ENCODE data around the gene LYSMD4. TPM values are rescaled to one million over a fixed set of nuclear protein-coding genes. Genes with fewer than 3 reads are reported as not detected.
A peak's percentile ranks its signal among the peaks of the same experiment; 100 is the strongest.

The LYSMD4 gene
- total RNA-seq, 5 donors from 2014 or later (not counting 1 experiment from before 2014, with no cell fraction given), result 12.6 to 26.5 (median 17.6) TPM

GRCh38 chr15:99692825-99693224 is 40.4 kb downstream of the LYSMD4 start:
- H3K27me3 ChIP-seq (replicated peaks in 1 of 2; ENCODE audit: control insufficient read depth in 2 of 2, extremely low read depth in 1 of 2, insufficient read depth in 2 of 2, low read length in 1 of 2), result no peaks in the 10 kb centered on the region
- no peaks in the 10 kb centered on the region for H3K4me1 ChIP-seq (ENCODE audit: control insufficient read depth in 1 of 2, extremely low read depth in 1 of 2, insufficient read depth in 2 of 2, low read length in 2 of 2)
- H3K36me3 Mint-ChIP-seq, result peaks cover 57% of the 10 kb centered on the region
- WGBS (ENCODE audit: insufficient coverage), result 92% methylated on average over 2 of the region's 3 CpGs
- no peaks in the 10 kb centered on the region for H3K4me1 Mint-ChIP-seq
- ATAC-seq (replicated peaks in 1 of 4) (no peak), DNase-seq (no peak)
- H3K27ac ChIP-seq (ENCODE audit: low read length), result no peak overlapping the region
- CTCF ChIA-PET, result interaction anchor here (0.8 kb wide), 2 partner anchors 11 to 12 kb away, joined by 3 read pairs; no protein-coding TSS in a partner anchor
- H3K27ac Mint-ChIP-seq, result no peak overlapping the region
- H3K27me3 Mint-ChIP-seq, result no peaks in the 10 kb centered on the region
- no peaks in the 10 kb centered on the region for H3K9me3 ChIP-seq
- peaks cover 4 to 25% of the 10 kb centered on the region in 2 donors for H3K36me3 ChIP-seq (ENCODE audit: control insufficient read depth in 2 of 2, extremely low read depth in 1 of 2, insufficient read depth in 1 of 2, low read length in 1 of 2)
- H3K9me3 Mint-ChIP-seq, result no peaks in the 10 kb centered on the region
- H3K4me3 ChIP-seq (ENCODE audit: control insufficient read depth in 1 of 2, extremely low read depth in 1 of 2, low read length in 1 of 2), result no peak overlapping the region
- POLR2A ChIA-PET, result no interaction called here
- no peak overlapping the region for H3K4me3 Mint-ChIP-seq

GRCh38 chr15:99686290-99686689 is 46.9 kb downstream of the LYSMD4 start:
- CTCF ChIA-PET, result no interaction called here
- Mint-ChIP-seq H3K4me3 (no peak overlapping the region), H3K27ac (no peak overlapping the region), H3K9me3 (peaks cover 0 to 17% (median 8%) of the 10 kb centered on the region in 3 donors), H3K27me3 (no peaks in the 10 kb centered on the region), H3K4me1 (peaks cover 37 to 40% (median 40%) of the 10 kb centered on the region in 3 donors), H3K36me3 (peaks cover 52% of the 10 kb centered on the region)
- peaks cover 6% of the 10 kb centered on the region for H3K9me3 ChIP-seq
- no peaks in the 10 kb centered on the region for H3K27me3 ChIP-seq (replicated peaks in 1 of 2; ENCODE audit: control insufficient read depth in 2 of 2, extremely low read depth in 1 of 2, insufficient read depth in 2 of 2, low read length in 1 of 2)
- no peak overlapping the region for H3K4me3 ChIP-seq (ENCODE audit: control insufficient read depth in 1 of 2, extremely low read depth in 1 of 2, low read length in 1 of 2)
- POLR2A ChIA-PET, result interaction anchor here in 1 of 2 donors (0.6 to 0.7 kb wide), 2 partner anchors 11 to 338 kb away, joined by 3 read pairs; no protein-coding TSS in a partner anchor
- DNase-seq (no peak), ATAC-seq (replicated peaks in 1 of 4) (no peak)
- peaks cover under 1 to 6% of the 10 kb centered on the region in 2 donors for H3K36me3 ChIP-seq (ENCODE audit: control insufficient read depth in 2 of 2, extremely low read depth in 1 of 2, insufficient read depth in 1 of 2, low read length in 1 of 2)
- no CpG with 5 or more reads among the region's 1 CpG for WGBS (ENCODE audit: insufficient coverage)
- no peak overlapping the region for H3K27ac ChIP-seq (ENCODE audit: low read length)
- peaks cover 4 to 16% of the 10 kb centered on the region in 2 experiments for H3K4me1 ChIP-seq (ENCODE audit: control insufficient read depth in 1 of 2, extremely low read depth in 1 of 2, insufficient read depth in 2 of 2, low read length in 2 of 2)

GRCh38 chr15:99683000-99683670 is 50.1 kb downstream of the LYSMD4 start:
- peaks cover 57% of the 10 kb centered on the region for H3K36me3 Mint-ChIP-seq
- peak in 1 of 35 experiments; percentile 22 for DNase-seq
- POLR2A ChIA-PET, result no interaction called here
- H3K27me3 Mint-ChIP-seq, result no peaks in the 10 kb centered on the region
- no peaks in the 10 kb centered on the region for H3K27me3 ChIP-seq (replicated peaks in 1 of 2; ENCODE audit: control insufficient read depth in 2 of 2, extremely low read depth in 1 of 2, insufficient read depth in 2 of 2, low read length in 1 of 2)
- peaks cover 4 to 21% (median 8%) of the 10 kb centered on the region in 3 donors for H3K9me3 Mint-ChIP-seq
- H3K9me3 ChIP-seq, result peaks cover 6% of the 10 kb centered on the region
- ATAC-seq (replicated peaks in 1 of 4), result peak; percentile 72 to 83 (median 80)
- peak overlapping the region; percentile 33 for H3K27ac ChIP-seq (ENCODE audit: low read length)
- CTCF ChIA-PET, result no interaction called here
- peak overlapping the region in 1 of 3 donors; percentile 62 for H3K4me3 Mint-ChIP-seq
- peaks cover 4 to 16% of the 10 kb centered on the region in 2 experiments for H3K4me1 ChIP-seq (ENCODE audit: control insufficient read depth in 1 of 2, extremely low read depth in 1 of 2, insufficient read depth in 2 of 2, low read length in 2 of 2)
- peak overlapping the region; percentile 67 to 92 for H3K27ac Mint-ChIP-seq
- H3K36me3 ChIP-seq (ENCODE audit: control insufficient read depth in 2 of 2, extremely low read depth in 1 of 2, insufficient read depth in 1 of 2, low read length in 1 of 2), result peaks cover 0 to 3% of the 10 kb centered on the region in 2 donors
- H3K4me3 ChIP-seq (ENCODE audit: control insufficient read depth in 1 of 2, extremely low read depth in 1 of 2, low read length in 1 of 2), result no peak overlapping the region
- 100% methylated on average over 5 of the region's 9 CpGs for WGBS (ENCODE audit: insufficient coverage)
- H3K4me1 Mint-ChIP-seq, result peaks cover 42 to 46% (median 45%) of the 10 kb centered on the region in 3 donors

GRCh38 chr15:99682455-99682854 is 50.8 kb downstream of the LYSMD4 start:
- Mint-ChIP-seq H3K4me1 (peaks cover 42 to 46% (median 45%) of the 10 kb centered on the region in 3 donors), H3K4me3 (peak overlapping the region in 1 of 3 donors; percentile 62), H3K27ac (peak overlapping the region; percentile 75 to 84), H3K27me3 (no peaks in the 10 kb centered on the region), H3K36me3 (peaks cover 57% of the 10 kb centered on the region), H3K9me3 (peaks cover 4 to 21% (median 8%) of the 10 kb centered on the region in 3 donors)
- DNase-seq, result peak in 1 of 35 experiments; percentile 44
- ChIA-PET CTCF (no interaction called here), POLR2A (no interaction called here)
- H3K27me3 ChIP-seq (replicated peaks in 1 of 2; ENCODE audit: control insufficient read depth in 2 of 2, extremely low read depth in 1 of 2, insufficient read depth in 2 of 2, low read length in 1 of 2), result no peaks in the 10 kb centered on the region
- H3K4me3 ChIP-seq (ENCODE audit: control insufficient read depth in 1 of 2, extremely low read depth in 1 of 2, low read length in 1 of 2), result no peak overlapping the region
- H3K4me1 ChIP-seq (ENCODE audit: control insufficient read depth in 1 of 2, extremely low read depth in 1 of 2, insufficient read depth in 2 of 2, low read length in 2 of 2), result peaks cover 4 to 16% of the 10 kb centered on the region in 2 experiments
- peak in 2 of 4 experiments; percentile 17 to 28 for ATAC-seq (replicated peaks in 1 of 4)
- no peak overlapping the region for H3K27ac ChIP-seq (ENCODE audit: low read length)
- H3K9me3 ChIP-seq, result peaks cover 6% of the 10 kb centered on the region
- H3K36me3 ChIP-seq (ENCODE audit: control insufficient read depth in 2 of 2, extremely low read depth in 1 of 2, insufficient read depth in 1 of 2, low read length in 1 of 2), result peaks cover 0 to 3% of the 10 kb centered on the region in 2 donors
- no CpG with 5 or more reads among the region's 1 CpG for WGBS (ENCODE audit: insufficient coverage)

GRCh38 chr15:99681990-99682389 is 51.2 kb downstream of the LYSMD4 start:
- Mint-ChIP-seq H3K27me3 (no peaks in the 10 kb centered on the region), H3K4me3 (no peak overlapping the region), H3K27ac (peak overlapping the region; percentile 75 to 84), H3K4me1 (peaks cover 42 to 46% (median 45%) of the 10 kb centered on the region in 3 donors), H3K9me3 (peaks cover 4 to 21% (median 8%) of the 10 kb centered on the region in 3 donors), H3K36me3 (peaks cover 58% of the 10 kb centered on the region)
- ChIA-PET CTCF (no interaction called here), POLR2A (no interaction called here)
- Histone ChIP-seq H3K9me3 (peaks cover 6% of the 10 kb centered on the region), H3K4me3 (ENCODE audit: control insufficient read depth in 1 of 2, extremely low read depth in 1 of 2, low read length in 1 of 2) (no peak overlapping the region), H3K4me1 (ENCODE audit: control insufficient read depth in 1 of 2, extremely low read depth in 1 of 2, insufficient read depth in 2 of 2, low read length in 2 of 2) (peaks cover 4 to 16% of the 10 kb centered on the region in 2 experiments), H3K27me3 (replicated peaks in 1 of 2; ENCODE audit: control insufficient read depth in 2 of 2, extremely low read depth in 1 of 2, insufficient read depth in 2 of 2, low read length in 1 of 2) (no peaks in the 10 kb centered on the region), H3K36me3 (ENCODE audit: control insufficient read depth in 2 of 2, extremely low read depth in 1 of 2, insufficient read depth in 1 of 2, low read length in 1 of 2) (peaks cover 0 to 6% of the 10 kb centered on the region in 2 donors), H3K27ac (ENCODE audit: low read length) (no peak overlapping the region)
- WGBS (ENCODE audit: insufficient coverage), result no CpG with 5 or more reads among the region's 1 CpG
- DNase-seq (no peak), ATAC-seq (replicated peaks in 1 of 4) (no peak)

GRCh38 chr15:99680276-99680675 is 53.0 kb downstream of the LYSMD4 start:
- Mint-ChIP-seq H3K27me3 (no peaks in the 10 kb centered on the region), H3K4me1 (peaks cover 36 to 42% (median 37%) of the 10 kb centered on the region in 3 donors), H3K27ac (peak overlapping the region; percentile 30 to 40), H3K4me3 (no peak overlapping the region), H3K9me3 (peaks cover 0 to 11% (median 4%) of the 10 kb centered on the region in 3 donors), H3K36me3 (peaks cover 55% of the 10 kb centered on the region)
- H3K4me3 ChIP-seq (ENCODE audit: control insufficient read depth in 1 of 2, extremely low read depth in 1 of 2, low read length in 1 of 2), result no peak overlapping the region
- ATAC-seq (replicated peaks in 1 of 4) (no peak), DNase-seq (no peak)
- CTCF ChIA-PET, result no interaction called here
- H3K27ac ChIP-seq (ENCODE audit: low read length), result no peak overlapping the region
- H3K36me3 ChIP-seq (ENCODE audit: control insufficient read depth in 2 of 2, extremely low read depth in 1 of 2, insufficient read depth in 1 of 2, low read length in 1 of 2), result peaks cover 0 to 11% of the 10 kb centered on the region in 2 donors
- POLR2A ChIA-PET, result interaction anchor here in 1 of 2 donors (0.7 kb wide), 1 partner anchor 25 kb away, joined by 3 read pairs; no protein-coding TSS in a partner anchor
- H3K27me3 ChIP-seq (replicated peaks in 1 of 2; ENCODE audit: control insufficient read depth in 2 of 2, extremely low read depth in 1 of 2, insufficient read depth in 2 of 2, low read length in 1 of 2), result no peaks in the 10 kb centered on the region
- H3K9me3 ChIP-seq, result no peaks in the 10 kb centered on the region
- peaks cover 4 to 16% of the 10 kb centered on the region in 2 experiments for H3K4me1 ChIP-seq (ENCODE audit: control insufficient read depth in 1 of 2, extremely low read depth in 1 of 2, insufficient read depth in 2 of 2, low read length in 2 of 2)

Measured in T-cell (primary cell).